H9 (cell line): Measurements from ENCODE around the gene DCC. TPM values are rescaled to one million over a fixed set of nuclear protein-coding genes. Genes with fewer than 3 reads are reported as not detected.

Experiments
- DNase-seq: peaks from one replicate; pipeline ENCODE4 v3.0.0-alpha.2; 2017
- H2AFZ ChIP-seq: one replicate; pipeline ENCODE4 v1.6.1; 2013; ENCODE audit warnings: mild to moderate bottlenecking, low read length, control low read depth, moderate library complexity
- H2AK5ac ChIP-seq: 2 replicates; pipeline ENCODE4 v1.6.1; 2013; ENCODE audit warnings: low read length, control low read depth, mixed read lengths; ENCODE audit not compliant: insufficient read length
- H2BK120ac ChIP-seq: one replicate; pipeline ENCODE4 v1.6.1; 2013; ENCODE audit warnings: low read depth, mild to moderate bottlenecking, low read length, control low read depth, inconsistent platforms; ENCODE audit not compliant: poor library complexity, severe bottlenecking
- H2BK12ac ChIP-seq: 2 replicates; pipeline ENCODE4 v1.6.1; 2013; ENCODE audit warnings: low read length, control low read depth, mixed read lengths, low read depth; ENCODE audit not compliant: insufficient read length
- H2BK15ac ChIP-seq: 2 replicates; pipeline ENCODE4 v1.6.1; 2013; ENCODE audit warnings: low read depth, low read length, control low read depth
- H2BK20ac ChIP-seq: one replicate; pipeline ENCODE4 v1.6.1; 2013; ENCODE audit warnings: low read depth, mild to moderate bottlenecking, low read length, control low read depth, inconsistent platforms; ENCODE audit not compliant: poor library complexity, severe bottlenecking
- H2BK5ac ChIP-seq: 2 replicates; pipeline ENCODE4 v1.6.1; 2013; ENCODE audit warnings: low read length, control low read depth, mixed read lengths; ENCODE audit not compliant: insufficient read length
- H3K14ac ChIP-seq: 2 replicates; pipeline ENCODE4 v1.6.1; 2013; ENCODE audit warnings: low read length, control low read depth; ENCODE audit not compliant: insufficient read depth
- H3K18ac ChIP-seq: 2 replicates; pipeline ENCODE4 v1.6.1; 2013; ENCODE audit warnings: low read depth, mild to moderate bottlenecking, mixed read lengths, low read length, control low read depth; ENCODE audit not compliant: insufficient read length
- H3K23ac ChIP-seq: 2 replicates; pipeline ENCODE4 v1.6.1; 2013; ENCODE audit warnings: low read length, control low read depth, mixed read lengths, low read depth; ENCODE audit not compliant: insufficient read length
- H3K23me2 ChIP-seq: 2 replicates; pipeline ENCODE4 v1.6.1; 2013; ENCODE audit warnings: low read depth, mild to moderate bottlenecking, mixed read lengths, low read length, control low read depth; ENCODE audit not compliant: insufficient read length, poor library complexity, severe bottlenecking
- H3K27ac ChIP-seq: 2 replicates; pipeline ENCODE4 v1.5.1; 2013; ENCODE audit warnings: low read length, control low read depth, mixed read lengths, low read depth; ENCODE audit not compliant: insufficient read length
- H3K27me3 ChIP-seq: 2 replicates; pipeline ENCODE4 v1.6.1; 2013; ENCODE audit warnings: low read length, control low read depth, inconsistent platforms; ENCODE audit not compliant: insufficient read depth
- H3K4ac ChIP-seq: 2 replicates; pipeline ENCODE4 v1.6.1; 2013; ENCODE audit warnings: low read depth, mild to moderate bottlenecking, control low read depth, inconsistent platforms, low read length, moderate library complexity
- H3K4me1 ChIP-seq: 2 replicates; pipeline ENCODE4 v1.6.1; 2013; ENCODE audit warnings: low read length, control low read depth, inconsistent platforms; ENCODE audit not compliant: insufficient read depth
- H3K4me2 ChIP-seq: 2 replicates; pipeline ENCODE4 v1.6.1; 2013; ENCODE audit warnings: low read length, control low read depth, mixed read lengths; ENCODE audit not compliant: insufficient read length, insufficient read depth
- H3K56ac ChIP-seq: 2 replicates; pipeline ENCODE4 v1.6.1; 2013; ENCODE audit warnings: low read depth, mild to moderate bottlenecking, mixed read lengths, low read length, control low read depth; ENCODE audit not compliant: insufficient read length
- H3K79me1 ChIP-seq: 2 replicates; pipeline ENCODE4 v1.6.1; 2013; ENCODE audit warnings: low read depth, mild to moderate bottlenecking, moderate library complexity, low read length, control low read depth, inconsistent platforms; ENCODE audit not compliant: insufficient read depth, poor library complexity, severe bottlenecking
- H3K79me2 ChIP-seq: 2 replicates; pipeline ENCODE4 v1.6.1; 2013; ENCODE audit warnings: low read length, control low read depth, inconsistent platforms; ENCODE audit not compliant: insufficient read depth
- H3K9ac ChIP-seq: 2 replicates; pipeline ENCODE4 v1.6.1; 2013; ENCODE audit warnings: low read length, control low read depth, mixed read lengths; ENCODE audit not compliant: insufficient read length; ENCODE audit errors: extremely low read depth
- H3K9me3 ChIP-seq: one replicate; pipeline ENCODE4 v1.6.1; 2013; ENCODE audit warnings: low read depth, low read length, inconsistent platforms; ENCODE audit not compliant: control insufficient read depth
- H3T11ph ChIP-seq: one replicate; pipeline ENCODE4 v1.6.1; 2013; ENCODE audit warnings: mild to moderate bottlenecking, low read length, control low read depth, inconsistent platforms
- H4K20me1 ChIP-seq: one replicate; pipeline ENCODE4 v1.6.1; 2013; ENCODE audit not compliant: control insufficient read depth, insufficient read length, insufficient read depth
- H4K5ac ChIP-seq: 2 replicates; pipeline ENCODE4 v1.6.1; 2013; ENCODE audit warnings: low read depth, mild to moderate bottlenecking, mixed read lengths, low read length, control low read depth; ENCODE audit not compliant: insufficient read length
- H4K8ac ChIP-seq: replicated peaks from 2 replicates; pipeline ENCODE4 v1.6.1; 2013; ENCODE audit warnings: low read length, control low read depth, mixed read lengths, low read depth; ENCODE audit not compliant: insufficient read length
- H4K91ac ChIP-seq: 2 replicates; pipeline ENCODE4 v1.6.1; 2013; ENCODE audit warnings: low read depth, mild to moderate bottlenecking, moderate library complexity, mixed read lengths, low read length, control low read depth; ENCODE audit not compliant: insufficient read length
- H3K27ac Mint-ChIP-seq, 3 experiments: 2 replicates in 2 of 3; 3 replicates in 1 of 3; pipeline ENCODE4 v1.8.0; 2020 to 2021; ENCODE audit warnings: mixed read lengths in 3 of 3, mild to moderate bottlenecking in 1 of 3, moderate library complexity in 1 of 3
- H3K27me3 Mint-ChIP-seq: 2 replicates; pipeline ENCODE4 v1.8.0; 2021; ENCODE audit warnings: low read depth, mild to moderate bottlenecking, moderate library complexity, mixed read lengths
- H3K36me3 Mint-ChIP-seq, 3 experiments: 2 replicates in 2 of 3; 3 replicates in 1 of 3; pipeline ENCODE4 v1.8.0; 2020 to 2021; ENCODE audit warnings: low read depth in 3 of 3, mixed read lengths in 3 of 3; ENCODE audit not compliant: insufficient read depth in 1 of 3
- H3K4me1 Mint-ChIP-seq, 2 experiments: 2 replicates each; pipeline ENCODE4 v1.8.0; 2020; ENCODE audit warnings: mixed read lengths in 2 of 2
- H3K4me3 Mint-ChIP-seq, 2 experiments: 2 replicates in 1 of 2; 3 replicates in 1 of 2; pipeline ENCODE4 v1.8.0; 2020 to 2021; ENCODE audit warnings: mild to moderate bottlenecking in 2 of 2, mixed read lengths in 2 of 2, moderate library complexity in 1 of 2
- H3K9me3 Mint-ChIP-seq, 2 experiments: 2 replicates in 1 of 2; 3 replicates in 1 of 2; pipeline ENCODE4 v1.8.0; 2020; ENCODE audit warnings: mild to moderate bottlenecking in 2 of 2, mixed read lengths in 2 of 2, moderate library complexity in 1 of 2
- WGBS: extraction: QIAGEN DNeasy Blood & Tissue Kit; methylation state at CpG from one replicate; pipeline ENCODE4 v1.1.7; 2013; ENCODE audit warnings: missing lambda C conversion rate, low lambda C conversion rate, mixed read lengths; ENCODE audit not compliant: insufficient read length; ENCODE audit errors: extremely low coverage; 5-methylcytosine and 5-hydroxymethylcytosine counted together
- total RNA-seq: library from RNA; stranded (reverse); gene quantifications from 2 replicates; pipeline ENCODE4 v1.2.1, GENCODE V29; 2021
- TF ChIP-seq, protein P1 (sequence below): fragments of 200-600 bp; sonication (generic); conservative IDR thresholded peaks from 3 replicates; pipeline ENCODE4 v1.8.0; 2021; ENCODE audit warnings: antibody characterized with exemption, mild to moderate bottlenecking

The DCC gene
- total RNA-seq, 1 experiment from 2014 or later: 0.35 TPM

DNA sequence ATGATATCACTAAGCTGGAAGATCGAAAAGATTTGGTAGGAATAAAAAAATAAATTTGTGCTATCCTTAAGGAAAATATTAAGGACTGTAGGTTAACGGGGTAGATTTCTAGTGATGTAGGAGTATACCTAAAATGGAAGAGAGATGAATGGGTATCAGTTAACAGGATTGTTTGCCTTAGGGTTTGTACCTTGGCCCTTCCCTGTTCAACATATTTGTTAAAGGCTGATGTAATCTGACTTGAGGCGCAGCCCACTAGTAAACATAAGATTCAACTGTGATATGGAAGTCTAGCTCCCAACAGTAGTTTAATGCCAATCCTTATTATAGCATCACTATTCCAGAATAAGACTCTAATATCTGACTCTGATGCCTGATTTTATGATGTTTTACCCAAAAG is 685.2 kb downstream of the DCC start:
- H3K4me2 ChIP-seq: no peak overlapping the region
- no peak for DNase-seq
- no peaks in the 10 kb centered on the region for H3K27me3 ChIP-seq
- H3K14ac ChIP-seq: no peak overlapping the region
- Mint-ChIP-seq H3K27me3 (no peaks in the 10 kb centered on the region), H3K4me3 (no peak overlapping the region), H3K4me1 (no peaks in the 10 kb centered on the region), H3K27ac (no peak overlapping the region), H3K36me3 (no peaks in the 10 kb centered on the region), H3K9me3 (no peaks in the 10 kb centered on the region)
- WGBS: no CpG with 5 or more reads among the region's 3 CpGs
- H4K5ac ChIP-seq: no peak overlapping the region
- H2AK5ac ChIP-seq: no peak overlapping the region
- H2BK5ac ChIP-seq: no peak overlapping the region
- no peak overlapping the region for H2BK12ac ChIP-seq
- H3K27ac ChIP-seq: no peak overlapping the region
- H4K8ac ChIP-seq: no peak overlapping the region
- TF ChIP-seq, protein P1, sequence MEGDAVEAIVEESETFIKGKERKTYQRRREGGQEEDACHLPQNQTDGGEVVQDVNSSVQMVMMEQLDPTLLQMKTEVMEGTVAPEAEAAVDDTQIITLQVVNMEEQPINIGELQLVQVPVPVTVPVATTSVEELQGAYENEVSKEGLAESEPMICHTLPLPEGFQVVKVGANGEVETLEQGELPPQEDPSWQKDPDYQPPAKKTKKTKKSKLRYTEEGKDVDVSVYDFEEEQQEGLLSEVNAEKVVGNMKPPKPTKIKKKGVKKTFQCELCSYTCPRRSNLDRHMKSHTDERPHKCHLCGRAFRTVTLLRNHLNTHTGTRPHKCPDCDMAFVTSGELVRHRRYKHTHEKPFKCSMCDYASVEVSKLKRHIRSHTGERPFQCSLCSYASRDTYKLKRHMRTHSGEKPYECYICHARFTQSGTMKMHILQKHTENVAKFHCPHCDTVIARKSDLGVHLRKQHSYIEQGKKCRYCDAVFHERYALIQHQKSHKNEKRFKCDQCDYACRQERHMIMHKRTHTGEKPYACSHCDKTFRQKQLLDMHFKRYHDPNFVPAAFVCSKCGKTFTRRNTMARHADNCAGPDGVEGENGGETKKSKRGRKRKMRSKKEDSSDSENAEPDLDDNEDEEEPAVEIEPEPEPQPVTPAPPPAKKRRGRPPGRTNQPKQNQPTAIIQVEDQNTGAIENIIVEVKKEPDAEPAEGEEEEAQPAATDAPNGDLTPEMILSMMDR: no peak
- no peak overlapping the region for H2AFZ ChIP-seq
- H3K18ac ChIP-seq: no peak overlapping the region
- H3K9me3 ChIP-seq: no peaks in the 10 kb centered on the region
- H3K23ac ChIP-seq: no peak overlapping the region
- H2BK120ac ChIP-seq: no peak overlapping the region
- no peak overlapping the region for H3K56ac ChIP-seq
- H2BK20ac ChIP-seq: no peak overlapping the region
- no peaks in the 10 kb centered on the region for H3K4me1 ChIP-seq
- H3K4ac ChIP-seq: no peak overlapping the region
- no peaks in the 10 kb centered on the region for H4K20me1 ChIP-seq
- no peak overlapping the region for H4K91ac ChIP-seq
- no peak overlapping the region for H3K9ac ChIP-seq
- H3T11ph ChIP-seq: no peak overlapping the region
- H2BK15ac ChIP-seq: no peak overlapping the region
- H3K79me1 ChIP-seq: no peaks in the 10 kb centered on the region
- no peaks in the 10 kb centered on the region for H3K23me2 ChIP-seq
- H3K79me2 ChIP-seq: no peaks in the 10 kb centered on the region
